Transverse colon (tissue), 3 donors: Measurements from ENCODE around the gene ZMYND12.
"Not testable (repeated sequence)": the region's sequence is repeated elsewhere in the genome, so short reads cannot be mapped to it uniquely, and the experiment has no call there.

Source experiments
- CTCF ChIP-seq, 5 experiments: fragments of 200-600 bp in 3 of 5; fragments of 450-650 bp in 2 of 5; sonication (generic) in 3 of 5; IDR thresholded peaks; 1 replicate in 2 of 5; 2 replicates in 3 of 5; pipeline ENCODE4 v1.5.1; 2016 to 2017; ENCODE audit warnings: antibody characterized with exemption in 5 of 5, inconsistent platforms in 3 of 5, mild to moderate bottlenecking in 2 of 5, moderate library complexity in 1 of 5
- EP300 ChIP-seq: sonication (generic); formaldehyde crosslinking; IDR thresholded peaks from one replicate; pipeline ENCODE4 v1.6.1; 2017; ENCODE audit warnings: antibody characterized with exemption, low read depth
- POLR2A ChIP-seq: fragments of 450-650 bp; IDR thresholded peaks from one replicate; pipeline ENCODE4 v1.6.1; 2016; ENCODE audit warnings: antibody characterized with exemption, mild to moderate bottlenecking, moderate library complexity

- TF ChIP-seq CTCF (IDR thresholded peaks at IDR 0.05); EP300; POLR2A: not testable (repeated sequence)
Observed at GRCh38 chr1:42502031-42502430, 46.2 kb upstream of the ZMYND12 start.
